Smooth muscle cell (in vitro differentiated cells): ENCODE results near the gene MFRP. TPM values are rescaled to one million over a fixed set of nuclear protein-coding genes. Genes with fewer than 3 reads are reported as not detected.

Experiments
- DNase-seq: peaks from one replicate; lab custom pipeline; 2025; ENCODE audit not compliant: unreplicated experiment; lab: John Stamatoyannopoulos, UW
- H2AFZ ChIP-seq: fragments of 200-600 bp; sonication (generic); 2 replicates; pipeline ENCODE4 v1.6.0; 2016; ENCODE audit warnings: antibody characterized with exemption, low read depth, mild to moderate bottlenecking
- H3F3A ChIP-seq: fragments of 200-600 bp; sonication (generic); 2 replicates; pipeline ENCODE4 v1.6.0; 2017; ENCODE audit warnings: antibody characterized with exemption, low read depth
- H3K27ac ChIP-seq: fragments of 200-600 bp; sonication (generic); 2 replicates; pipeline ENCODE4 v1.5.1; 2016; ENCODE audit warnings: low read depth, mild to moderate bottlenecking
- H3K27me3 ChIP-seq: fragments of 200-600 bp; sonication (generic); 2 replicates; pipeline ENCODE4 v1.6.1; 2016; ENCODE audit warnings: low read depth, mild to moderate bottlenecking
- H3K36me3 ChIP-seq: fragments of 200-600 bp; sonication (generic); 2 replicates; pipeline ENCODE4 v1.5.1; 2016; ENCODE audit warnings: low read depth
- H3K4me1 ChIP-seq: fragments of 200-600 bp; sonication (generic); 2 replicates; pipeline ENCODE4 v1.5.1; 2016; ENCODE audit warnings: low read depth
- H3K4me2 ChIP-seq: fragments of 200-600 bp; sonication (generic); 2 replicates; pipeline ENCODE4 v1.6.0; 2016; ENCODE audit warnings: mild to moderate bottlenecking
- H3K4me3 ChIP-seq: fragments of 200-600 bp; sonication (generic); 2 replicates; pipeline ENCODE4 v1.5.1; 2016; ENCODE audit warnings: mild to moderate bottlenecking
- H3K79me2 ChIP-seq: fragments of 200-600 bp; sonication (generic); 2 replicates; pipeline ENCODE4 v1.6.0; 2016; ENCODE audit warnings: low read depth, mild to moderate bottlenecking
- H3K9ac ChIP-seq: fragments of 200-600 bp; sonication (generic); 2 replicates; pipeline ENCODE4 v1.6.0; 2016; ENCODE audit warnings: low read depth
- H3K9me3 ChIP-seq: fragments of 200-600 bp; sonication (generic); replicated peaks from 2 replicates; pipeline ENCODE4 v1.5.1; 2016; ENCODE audit warnings: low read depth
- H4K20me1 ChIP-seq: fragments of 200-600 bp; sonication (generic); 2 replicates; pipeline ENCODE4 v1.6.0; 2016; ENCODE audit warnings: low read depth
- WGBS: methylation state at CpG from one replicate; pipeline ENCODE4 v1.1.7; 2016; ENCODE audit warnings: low lambda C conversion rate; 5-methylcytosine and 5-hydroxymethylcytosine counted together
- polyA plus RNA-seq: library from polyadenylated mRNA; unstranded; fragments of >200 nt; fragmentation: Nextera tagmentation; extraction: Ambion mirVana; gene quantifications from 2 replicates; pipeline ENCODE4 v1.2.1, GENCODE V29; 2016
- total RNA-seq: library from RNA; depleted of rRNA; stranded (reverse); fragments of >200 nt; gene quantifications from 2 replicates; pipeline ENCODE4 v1.2.3, GENCODE V29; 2014
- TF ChIP-seq, protein P1 (sequence below): fragments of 200-600 bp; sonication (generic); IDR thresholded peaks from 2 replicates; pipeline ENCODE4 v1.5.1; 2017; ENCODE audit warnings: borderline replicate concordance, mild to moderate bottlenecking, antibody characterized with exemption; ENCODE audit not compliant: insufficient read depth, poor library complexity, severe bottlenecking

MFRP gene
- total and polyA plus RNA-seq, 2 experiments from 2014 or later = not detected

DNA sequence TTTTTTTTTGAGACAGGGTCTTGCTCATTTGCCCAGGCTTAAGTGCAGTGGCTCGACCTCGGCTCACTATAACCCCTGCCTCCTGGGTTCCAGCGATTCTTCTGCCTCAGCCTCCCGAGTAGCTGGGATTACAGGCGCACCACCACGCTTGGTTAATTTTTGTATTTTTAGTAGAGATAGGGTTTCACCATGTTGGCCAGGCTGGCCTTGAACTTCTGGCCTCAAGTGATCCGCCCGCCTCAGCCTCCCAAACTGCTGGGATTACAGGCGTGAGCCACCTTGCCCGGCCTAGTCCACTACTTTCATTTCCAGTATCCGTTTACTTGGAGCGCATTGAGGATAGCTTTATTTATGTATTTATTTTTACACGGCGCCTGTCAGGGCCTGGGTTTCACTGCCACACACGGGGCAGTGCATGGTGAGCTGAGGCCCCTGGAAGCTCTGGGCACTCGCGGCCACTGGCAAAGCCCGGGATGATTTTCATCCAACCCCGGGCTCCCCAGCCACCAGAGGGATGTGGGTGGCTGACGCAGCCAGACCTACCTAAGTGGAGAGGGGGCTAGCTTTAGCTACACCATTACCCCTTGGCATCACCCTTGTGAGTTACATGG lies 23.5 kb downstream of the MFRP start:
- no peak overlapping the region for H3K27ac ChIP-seq
- WGBS = 95% methylated on average over 20 of the region's 20 CpGs
- peaks cover 35% of the 10 kb centered on the region for H3K4me1 ChIP-seq

DNA sequence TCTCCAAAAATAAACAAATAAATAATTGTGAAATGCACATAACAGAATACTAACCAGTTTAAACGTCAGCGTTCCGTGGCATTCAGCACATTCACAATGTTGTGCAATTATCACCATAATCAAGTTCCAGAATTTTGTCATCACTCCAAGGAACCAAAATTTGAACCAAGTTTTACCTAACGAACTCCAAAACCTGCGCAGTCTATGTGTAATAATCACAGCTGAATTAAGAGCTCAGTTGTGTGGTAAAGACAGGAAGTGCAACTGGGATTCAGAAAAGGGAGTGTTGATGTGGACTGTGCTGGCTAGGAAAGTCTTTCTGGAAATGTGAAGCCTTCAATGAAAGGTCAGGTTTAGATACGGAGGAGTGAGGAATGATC lies 24.2 kb downstream of the MFRP start:
- no peaks in the 10 kb centered on the region for H4K20me1 ChIP-seq
- WGBS = 71% methylated on average over 6 of the region's 6 CpGs
- H3K4me1 ChIP-seq = peaks cover 41% of the 10 kb centered on the region
- no peaks in the 10 kb centered on the region for H3K79me2 ChIP-seq
- DNase-seq = no peak
- H2AFZ ChIP-seq = no peak overlapping the region
- H3K4me2 ChIP-seq = no peak overlapping the region
- TF ChIP-seq, protein P1, sequence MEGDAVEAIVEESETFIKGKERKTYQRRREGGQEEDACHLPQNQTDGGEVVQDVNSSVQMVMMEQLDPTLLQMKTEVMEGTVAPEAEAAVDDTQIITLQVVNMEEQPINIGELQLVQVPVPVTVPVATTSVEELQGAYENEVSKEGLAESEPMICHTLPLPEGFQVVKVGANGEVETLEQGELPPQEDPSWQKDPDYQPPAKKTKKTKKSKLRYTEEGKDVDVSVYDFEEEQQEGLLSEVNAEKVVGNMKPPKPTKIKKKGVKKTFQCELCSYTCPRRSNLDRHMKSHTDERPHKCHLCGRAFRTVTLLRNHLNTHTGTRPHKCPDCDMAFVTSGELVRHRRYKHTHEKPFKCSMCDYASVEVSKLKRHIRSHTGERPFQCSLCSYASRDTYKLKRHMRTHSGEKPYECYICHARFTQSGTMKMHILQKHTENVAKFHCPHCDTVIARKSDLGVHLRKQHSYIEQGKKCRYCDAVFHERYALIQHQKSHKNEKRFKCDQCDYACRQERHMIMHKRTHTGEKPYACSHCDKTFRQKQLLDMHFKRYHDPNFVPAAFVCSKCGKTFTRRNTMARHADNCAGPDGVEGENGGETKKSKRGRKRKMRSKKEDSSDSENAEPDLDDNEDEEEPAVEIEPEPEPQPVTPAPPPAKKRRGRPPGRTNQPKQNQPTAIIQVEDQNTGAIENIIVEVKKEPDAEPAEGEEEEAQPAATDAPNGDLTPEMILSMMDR = no peak
- H3K9me3 ChIP-seq = no peaks in the 10 kb centered on the region
- H3K27me3 ChIP-seq = no peaks in the 10 kb centered on the region
- no peak overlapping the region for H3K9ac ChIP-seq
- H3K36me3 ChIP-seq = no peaks in the 10 kb centered on the region
- no peak overlapping the region for H3K4me3 ChIP-seq
- peaks cover 41% of the 10 kb centered on the region for H3F3A ChIP-seq
- no peak overlapping the region for H3K27ac ChIP-seq

More for the DNA sequence above, 23.5 kb downstream of the MFRP start:
- Histone ChIP-seq H4K20me1 (no peaks in the 10 kb centered on the region), H3K27me3 (no peaks in the 10 kb centered on the region), H3K79me2 (no peaks in the 10 kb centered on the region), H2AFZ (no peak overlapping the region), H3F3A (peaks cover 34% of the 10 kb centered on the region), H3K4me2 (no peak overlapping the region), H3K36me3 (no peaks in the 10 kb centered on the region), H3K4me3 (no peak overlapping the region), H3K9ac (no peak overlapping the region), H3K9me3 (no peaks in the 10 kb centered on the region)
- TF ChIP-seq, protein P1 = no peak
- DNase-seq = no peak

DNA sequence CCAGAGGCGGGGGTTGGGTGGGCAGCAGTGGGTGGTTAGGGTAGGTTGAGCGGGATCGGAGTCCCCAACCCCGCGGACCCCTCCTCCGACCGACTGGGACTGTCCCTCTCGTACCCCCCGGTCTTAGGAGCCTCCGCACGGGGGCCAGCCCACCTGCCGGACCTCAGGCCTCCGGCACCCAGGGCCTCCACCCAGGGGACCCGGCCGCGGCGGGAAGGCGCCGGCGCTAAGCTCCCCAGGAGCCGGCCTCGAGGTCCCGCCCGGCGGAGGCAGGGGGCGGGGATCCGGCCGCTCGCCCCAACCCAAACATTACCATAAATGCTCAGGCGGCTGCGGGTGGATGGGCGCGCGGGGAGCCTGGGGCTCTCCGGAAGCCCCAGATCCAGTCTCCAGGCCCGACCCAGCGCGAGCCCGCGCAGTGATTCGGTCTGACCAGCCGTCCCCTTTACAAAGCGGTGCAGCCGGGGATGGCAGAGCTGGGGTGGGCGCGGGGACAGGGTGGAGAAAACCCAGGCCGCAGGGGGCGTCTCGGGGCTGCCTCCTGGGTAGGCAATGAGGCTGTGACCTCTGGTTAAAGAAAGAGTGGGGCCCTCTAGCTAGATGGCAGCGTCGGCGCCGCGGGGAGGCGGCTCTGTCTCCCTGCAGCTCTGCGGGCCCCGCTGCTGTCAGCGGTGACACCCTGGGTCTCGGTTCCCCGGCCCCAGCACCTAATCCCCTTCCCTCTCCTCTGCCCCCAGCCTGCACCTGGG lies 25.6 kb downstream of the MFRP start:
- no peaks in the 10 kb centered on the region for H3K27me3 ChIP-seq
- peak overlapping the region; percentile 60 for H3K4me3 ChIP-seq
- under 1% methylated on average over 43 of the region's 60 CpGs for whole genome bisulfite sequencing
- peak overlapping the region; percentile 46 for H3K27ac ChIP-seq
- H3K9ac ChIP-seq = peak overlapping the region; percentile 39
- H2AFZ ChIP-seq = peak overlapping the region; percentile 91
- H3F3A ChIP-seq = peaks cover 43% of the 10 kb centered on the region
- H3K36me3 ChIP-seq = no peaks in the 10 kb centered on the region
- no peak for DNase-seq
- H4K20me1 ChIP-seq = no peaks in the 10 kb centered on the region
- H3K4me2 ChIP-seq = peak overlapping the region; percentile 98
- no peaks in the 10 kb centered on the region for H3K79me2 ChIP-seq
- H3K4me1 ChIP-seq = peaks cover 51% of the 10 kb centered on the region
- no peaks in the 10 kb centered on the region for H3K9me3 ChIP-seq
- TF ChIP-seq, protein P1 = no peak
